Stimulated activated CD4-positive, alpha-beta T cell treated with anti-CD3 and anti-CD28 coated beads, Interleukin-1b, Interleukin-23, amount 100 ng/mL, for 4 hours (primary cell): ENCODE data around the gene HYAL4.

Source experiments
- DNase-seq, 2 donors: peaks; one replicate each; pipeline ENCODE4 v3.0.0-alpha.2; 2020; ENCODE audit warnings: low read depth in 2 of 2

HYAL4 gene

DNA sequence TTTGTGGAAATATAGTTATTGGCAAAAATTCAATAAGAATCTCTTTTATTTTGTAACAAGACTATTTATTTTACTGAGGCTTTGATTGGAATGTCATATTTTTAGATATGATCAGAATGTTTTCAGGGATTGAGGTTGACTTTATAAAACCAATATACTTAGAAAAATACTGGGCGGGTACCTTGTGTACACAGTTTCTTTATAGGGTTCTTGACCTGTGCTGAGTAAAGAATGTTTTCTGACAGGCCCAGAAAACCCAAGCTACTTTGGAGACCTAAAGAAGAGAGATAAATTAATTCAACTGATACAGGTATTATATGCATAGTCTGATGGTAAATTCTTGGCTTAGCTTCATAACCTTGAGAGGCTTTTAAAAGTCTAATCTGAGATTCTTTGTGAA is 56.1 kb downstream of the HYAL4 start:
- DNase-seq = no peak

DNA sequence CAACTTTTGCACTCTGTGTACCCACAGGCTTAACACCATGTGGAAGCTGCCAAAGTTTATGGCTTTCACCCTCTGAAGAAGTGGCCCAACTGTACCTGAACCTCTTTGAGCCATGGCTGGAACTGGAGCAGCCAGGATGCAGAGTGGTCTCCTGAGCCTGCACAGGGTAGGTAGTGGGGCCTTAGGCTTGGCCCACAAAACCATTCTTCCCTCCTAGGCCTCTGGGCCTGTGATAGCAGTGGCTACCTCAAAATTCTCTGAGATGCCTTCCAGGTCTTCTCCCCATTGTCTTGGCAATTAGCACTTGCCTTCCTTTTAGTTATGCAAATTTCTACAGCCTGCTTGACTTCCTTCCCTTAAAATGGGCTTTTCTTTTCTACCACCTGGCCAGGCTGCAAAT is 60.7 kb downstream of the HYAL4 start:
- DNase-seq = no peak

DNA sequence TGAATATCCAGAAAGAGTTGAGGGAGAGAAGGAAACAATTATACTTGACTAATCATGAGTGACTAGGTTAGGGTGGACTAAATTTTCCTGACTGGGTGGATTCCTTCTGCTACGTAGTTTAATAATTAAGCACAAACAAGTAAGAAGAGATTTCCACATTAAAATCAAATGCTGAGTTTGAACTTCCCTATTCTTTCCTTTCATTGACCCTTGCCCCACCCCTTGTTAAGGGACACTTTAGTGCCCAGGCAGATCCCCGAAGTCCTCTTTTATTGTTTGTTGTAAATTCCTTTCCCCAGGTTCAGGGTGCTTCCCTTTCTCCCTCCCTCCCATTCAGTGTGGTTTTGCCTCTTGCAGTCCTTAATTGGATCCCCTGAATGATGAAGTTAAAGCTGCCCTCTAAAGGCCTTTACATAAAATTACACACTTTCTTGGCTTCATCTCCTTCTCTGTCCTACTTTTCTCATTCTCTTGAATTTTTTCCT is 71.3 kb downstream of the HYAL4 start:
- DNase-seq = no peak

DNA sequence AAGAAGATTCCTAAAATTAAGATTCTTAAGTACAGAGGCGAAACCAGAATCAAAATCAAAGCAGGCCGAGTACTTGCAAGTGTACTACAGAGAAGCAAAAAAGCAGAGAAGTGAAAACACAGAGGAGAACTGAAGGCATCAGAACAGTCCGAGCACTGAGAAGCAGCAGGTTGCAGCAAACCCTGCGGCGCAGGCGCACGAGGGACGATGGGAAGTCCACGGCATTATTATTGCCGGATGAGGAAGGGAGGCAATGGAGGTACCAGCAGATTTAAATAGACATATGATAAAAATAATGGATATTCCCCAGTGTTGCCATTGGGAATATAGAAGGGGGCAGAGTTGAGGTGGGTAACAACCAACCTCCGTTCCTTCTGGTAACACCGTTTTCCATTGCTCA is 72.9 kb downstream of the HYAL4 start:
- no peak for DNase-seq

DNA sequence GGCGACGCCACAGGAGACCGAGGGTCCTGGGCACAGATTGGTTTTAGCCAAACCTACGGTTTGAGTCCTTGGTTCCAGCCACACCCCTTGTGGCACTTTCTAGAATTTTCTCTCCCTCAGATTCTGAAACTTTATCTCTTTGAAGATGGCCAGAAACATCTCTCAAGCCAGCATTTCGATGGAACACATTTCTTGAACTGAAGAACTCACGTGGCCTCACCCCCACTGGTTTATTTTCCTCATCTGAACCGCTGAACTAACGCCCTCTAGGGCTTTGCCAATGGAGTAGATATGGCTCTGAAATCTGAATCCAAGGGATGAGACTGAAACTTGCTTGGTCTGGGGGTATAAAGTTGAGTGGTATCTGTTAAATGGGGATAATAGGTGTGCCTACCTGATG is 73.3 kb downstream of the HYAL4 start:
- no peak for DNase-seq

DNA sequence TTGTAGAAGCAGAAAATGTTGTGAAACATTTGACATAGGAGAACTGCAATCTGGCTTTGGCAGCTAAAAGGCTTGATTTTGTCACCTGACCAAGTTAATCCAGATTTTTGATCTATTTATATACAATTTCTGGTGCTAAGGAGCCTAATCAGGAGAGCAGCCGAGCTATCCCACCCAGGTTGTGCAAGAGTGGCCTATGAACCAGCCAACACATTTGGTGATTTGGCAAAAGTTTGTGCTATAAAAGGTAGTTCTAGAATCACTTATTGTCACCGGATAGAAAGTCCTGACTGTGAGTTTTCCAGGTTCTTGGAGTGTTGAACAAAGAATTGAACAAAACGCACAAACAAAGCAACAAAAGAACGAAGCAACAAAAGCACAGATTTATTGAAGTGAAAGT is 78.6 kb downstream of the HYAL4 start:
- DNase-seq = no peak

DNA sequence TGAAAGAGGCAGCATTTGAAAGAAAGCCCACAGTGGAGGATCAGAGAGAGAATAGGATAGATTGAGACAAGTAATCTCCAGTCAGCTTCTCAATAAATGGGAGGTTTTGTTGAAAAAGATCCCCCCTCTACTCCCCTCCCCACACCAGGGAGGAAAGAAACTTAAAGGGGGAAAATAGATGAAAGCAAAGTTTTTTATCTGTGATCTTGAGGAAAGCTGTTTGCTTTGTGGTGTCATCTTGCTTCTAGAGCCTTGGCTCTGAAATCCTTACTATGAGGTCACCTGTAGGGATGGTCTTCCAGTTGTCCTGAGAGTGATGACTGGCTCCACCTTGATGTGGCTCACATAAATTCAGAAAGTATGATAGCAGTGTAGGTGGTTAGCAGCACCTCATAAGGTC is 80.0 kb downstream of the HYAL4 start, which contains the start of gene SPAM1:
TSS of gene SPAM1 (plus strand) at position 301 of the 400 bp plus-strand sequence. CDS start 28,330 bp downstream, outside the sequence.
- DNase-seq = no peak
